Left ventricle myocardium inferior (tissue), 1 donor: Measurements from ENCODE around the gene PLCB1. TPM values are rescaled to one million over a fixed set of nuclear protein-coding genes. Genes with fewer than 3 reads are reported as not detected.

Experiments
- DNase-seq: peaks from one replicate; pipeline ENCODE4 v3.0.0-alpha.2; 2020
- H3K27ac ChIP-seq: fragments of 200-600 bp; replicated peaks from 2 replicates; pipeline ENCODE4 v1.8.0; 2021
- H3K27me3 ChIP-seq: fragments of 200-600 bp; 2 replicates; pipeline ENCODE4 v1.8.0; 2021; ENCODE audit warnings: low read depth
- H3K36me3 ChIP-seq: fragments of 200-600 bp; 2 replicates; pipeline ENCODE4 v1.8.0; 2021
- H3K4me1 ChIP-seq: fragments of 200-600 bp; 2 replicates; pipeline ENCODE4 v1.8.0; 2021
- H3K4me3 ChIP-seq: fragments of 200-600 bp; 2 replicates; pipeline ENCODE4 v1.8.0; 2021; ENCODE audit warnings: mild to moderate bottlenecking, moderate library complexity
- H3K9me3 ChIP-seq: fragments of 200-600 bp; replicated peaks from 2 replicates; pipeline ENCODE4 v1.8.0; 2021
- CTCF ChIP-seq: fragments of 200-600 bp; IDR thresholded peaks from 2 replicates; pipeline ENCODE4 v1.8.0; 2021; ENCODE audit warnings: antibody characterized with exemption, mild to moderate bottlenecking, borderline replicate concordance
- intact Hi-C: fragments of 100-400 bp; cut with micrococcal nuclease; formaldehyde crosslinking; loops from one replicate; pipeline ENCODE4 v1.11.0; 2022
- total RNA-seq: library from RNA; stranded (reverse); fragmentation: NEBNext Ultra II Directional; extraction: Animal tissue kit (Norgen Biotek cat#: 25700); gene quantifications from one replicate; pipeline ENCODE4 v1.2.1, GENCODE V29; 2021
- donor health status: DM: no; HTN: yes; CAD: no; lungs with severe emphysema.

PLCB1 gene
- total RNA-seq, 1 donor from 2014 or later = 6.0 TPM

GRCh38 chr20:8215361-8215781 lies 83.3 kb downstream of the PLCB1 start:
- Histone ChIP-seq H3K4me3 (no peak overlapping the region), H3K9me3 (no peaks in the 10 kb centered on the region), H3K27me3 (no peaks in the 10 kb centered on the region), H3K27ac (peak overlapping the region; percentile 76), H3K4me1 (peaks cover 25% of the 10 kb centered on the region), H3K36me3 (no peaks in the 10 kb centered on the region)
- DNase-seq = no peak
- no peak for TF ChIP-seq CTCF
- intact Hi-C loops = no loop called here

GRCh38 chr20:8216375-8217200 lies 84.5 kb downstream of the PLCB1 start:
- intact Hi-C loops = no loop called here
- no peak overlapping the region for H3K27ac ChIP-seq

GRCh38 chr20:8218861-8219260 lies 86.8 kb downstream of the PLCB1 start:
- Histone ChIP-seq H3K4me3 (no peak overlapping the region), H3K27me3 (no peaks in the 10 kb centered on the region), H3K9me3 (no peaks in the 10 kb centered on the region), H3K27ac (no peak overlapping the region), H3K36me3 (no peaks in the 10 kb centered on the region), H3K4me1 (peaks cover 24% of the 10 kb centered on the region)
- intact Hi-C loops = no loop called here
- DNase-seq = no peak
- TF ChIP-seq CTCF = no peak

More at GRCh38 chr20:8216375-8217200, 84.5 kb downstream of the PLCB1 start:
- Histone ChIP-seq H3K9me3 (no peaks in the 10 kb centered on the region), H3K4me3 (no peak overlapping the region), H3K36me3 (no peaks in the 10 kb centered on the region), H3K4me1 (peaks cover 25% of the 10 kb centered on the region), H3K27me3 (no peaks in the 10 kb centered on the region)
- TF ChIP-seq CTCF = no peak
- no peak for DNase-seq

- H3K9me3 ChIP-seq = no peaks in the 10 kb centered on the region
- no peaks in the 10 kb centered on the region for H3K36me3 ChIP-seq
- no peak for TF ChIP-seq CTCF
- no peak for DNase-seq
- H3K4me3 ChIP-seq = no peak overlapping the region
- intact Hi-C loops = no loop called here
- H3K27ac ChIP-seq = no peak overlapping the region
- H3K27me3 ChIP-seq = no peaks in the 10 kb centered on the region
- peaks cover 21% of the 10 kb centered on the region for H3K4me1 ChIP-seq
These were observed 87.3 kb downstream of the PLCB1 start for GRCh38 chr20:8219403-8219802.

GRCh38 chr20:8220716-8221115 lies 88.7 kb downstream of the PLCB1 start:
- Histone ChIP-seq H3K27me3 (no peaks in the 10 kb centered on the region), H3K36me3 (no peaks in the 10 kb centered on the region), H3K4me1 (peaks cover 8% of the 10 kb centered on the region), H3K9me3 (no peaks in the 10 kb centered on the region), H3K27ac (no peak overlapping the region), H3K4me3 (no peak overlapping the region)
- TF ChIP-seq CTCF = no peak
- DNase-seq = no peak
- intact Hi-C loops = no loop called here
